ENCODE measurements around the gene SPRED1.

SPRED1 gene

DNA sequence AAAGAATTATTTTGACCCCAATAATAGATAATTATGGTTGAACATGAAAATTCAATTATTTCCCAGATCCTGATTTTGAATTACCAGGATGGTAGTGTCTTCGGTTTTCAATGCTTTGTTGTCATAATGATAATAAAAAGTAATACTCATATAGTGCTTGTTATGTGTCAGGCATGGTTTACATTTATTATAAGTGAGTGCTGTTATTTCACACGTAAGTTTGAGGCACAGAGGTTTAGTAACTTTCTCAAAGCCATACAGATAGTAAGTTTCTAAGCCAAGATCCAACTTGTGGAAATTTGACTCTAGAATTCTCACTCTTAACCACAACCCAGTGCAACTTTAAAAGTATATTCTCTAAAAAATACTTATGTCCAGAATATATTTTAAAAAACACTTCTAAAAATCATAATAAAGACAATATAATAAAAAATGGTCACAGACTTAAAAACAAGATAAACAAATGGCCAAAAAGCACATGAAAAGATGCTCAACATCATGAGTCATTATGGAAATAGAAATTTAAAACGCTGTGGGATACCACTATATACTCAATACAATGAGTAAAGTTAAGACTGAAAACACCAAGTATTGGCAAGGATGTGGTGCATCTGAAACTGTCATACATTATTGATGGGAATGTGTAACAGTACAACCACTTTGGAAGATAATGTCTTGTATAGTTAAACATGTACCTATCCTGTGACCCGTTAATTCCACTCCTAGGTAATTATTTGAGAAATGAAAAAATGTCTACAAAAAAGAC, 45.2 kb downstream of the SPRED1 start:
- H3K27ac ChIP-seq (replicated peaks) = no peak overlapping the region
- no peaks in the 10 kb centered on the region for H3K27me3 ChIP-seq (ENCODE audit: insufficient read depth, poor library complexity, severe bottlenecking)
- H3K4me3 ChIP-seq (replicated peaks; ENCODE audit: insufficient read depth, low read length) = no peak overlapping the region
- no peak for TF ChIP-seq POLR2AphosphoS5 (IDR thresholded peaks at IDR 0.05; ENCODE audit: low read depth)
- TF ChIP-seq CTCF (IDR thresholded peaks at IDR 0.05; ENCODE audit: insufficient read depth, low read length) = no peak
- no peak for TF ChIP-seq SPI1 (IDR thresholded peaks at IDR 0.05; ENCODE audit: borderline replicate concordance, low read depth)
- TF ChIP-seq, protein P1, sequence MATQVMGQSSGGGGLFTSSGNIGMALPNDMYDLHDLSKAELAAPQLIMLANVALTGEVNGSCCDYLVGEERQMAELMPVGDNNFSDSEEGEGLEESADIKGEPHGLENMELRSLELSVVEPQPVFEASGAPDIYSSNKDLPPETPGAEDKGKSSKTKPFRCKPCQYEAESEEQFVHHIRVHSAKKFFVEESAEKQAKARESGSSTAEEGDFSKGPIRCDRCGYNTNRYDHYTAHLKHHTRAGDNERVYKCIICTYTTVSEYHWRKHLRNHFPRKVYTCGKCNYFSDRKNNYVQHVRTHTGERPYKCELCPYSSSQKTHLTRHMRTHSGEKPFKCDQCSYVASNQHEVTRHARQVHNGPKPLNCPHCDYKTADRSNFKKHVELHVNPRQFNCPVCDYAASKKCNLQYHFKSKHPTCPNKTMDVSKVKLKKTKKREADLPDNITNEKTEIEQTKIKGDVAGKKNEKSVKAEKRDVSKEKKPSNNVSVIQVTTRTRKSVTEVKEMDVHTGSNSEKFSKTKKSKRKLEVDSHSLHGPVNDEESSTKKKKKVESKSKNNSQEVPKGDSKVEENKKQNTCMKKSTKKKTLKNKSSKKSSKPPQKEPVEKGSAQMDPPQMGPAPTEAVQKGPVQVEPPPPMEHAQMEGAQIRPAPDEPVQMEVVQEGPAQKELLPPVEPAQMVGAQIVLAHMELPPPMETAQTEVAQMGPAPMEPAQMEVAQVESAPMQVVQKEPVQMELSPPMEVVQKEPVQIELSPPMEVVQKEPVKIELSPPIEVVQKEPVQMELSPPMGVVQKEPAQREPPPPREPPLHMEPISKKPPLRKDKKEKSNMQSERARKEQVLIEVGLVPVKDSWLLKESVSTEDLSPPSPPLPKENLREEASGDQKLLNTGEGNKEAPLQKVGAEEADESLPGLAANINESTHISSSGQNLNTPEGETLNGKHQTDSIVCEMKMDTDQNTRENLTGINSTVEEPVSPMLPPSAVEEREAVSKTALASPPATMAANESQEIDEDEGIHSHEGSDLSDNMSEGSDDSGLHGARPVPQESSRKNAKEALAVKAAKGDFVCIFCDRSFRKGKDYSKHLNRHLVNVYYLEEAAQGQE (IDR thresholded peaks at IDR 0.05; ENCODE audit: insufficient replicate concordance, low read depth) = no peak
- no peak for TF ChIP-seq GABPA (IDR thresholded peaks at IDR 0.05; ENCODE audit: low read depth)
- DNase-seq (ENCODE audit: low read depth in 1 of 2, low spot score in 1 of 2) = no peak

GRCh38 chr15:38299216-38299615, 46.6 kb downstream of the SPRED1 start:
- Histone ChIP-seq H3K27me3 (ENCODE audit: insufficient read depth, poor library complexity, severe bottlenecking) (peaks cover 4% of the 10 kb centered on the region), H3K27ac (replicated peaks) (no peak overlapping the region), H3K4me3 (replicated peaks; ENCODE audit: insufficient read depth, low read length) (no peak overlapping the region)
- TF ChIP-seq SPI1 (IDR thresholded peaks at IDR 0.05; ENCODE audit: borderline replicate concordance, low read depth) (no peak), CTCF (IDR thresholded peaks at IDR 0.05; ENCODE audit: insufficient read depth, low read length) (no peak), POLR2AphosphoS5 (IDR thresholded peaks at IDR 0.05; ENCODE audit: low read depth) (no peak), GABPA (IDR thresholded peaks at IDR 0.05; ENCODE audit: low read depth) (no peak)
- TF ChIP-seq, protein P1 (IDR thresholded peaks at IDR 0.05; ENCODE audit: insufficient replicate concordance, low read depth) = no peak
- no peak for DNase-seq (ENCODE audit: low read depth in 1 of 2, low spot score in 1 of 2)

DNA sequence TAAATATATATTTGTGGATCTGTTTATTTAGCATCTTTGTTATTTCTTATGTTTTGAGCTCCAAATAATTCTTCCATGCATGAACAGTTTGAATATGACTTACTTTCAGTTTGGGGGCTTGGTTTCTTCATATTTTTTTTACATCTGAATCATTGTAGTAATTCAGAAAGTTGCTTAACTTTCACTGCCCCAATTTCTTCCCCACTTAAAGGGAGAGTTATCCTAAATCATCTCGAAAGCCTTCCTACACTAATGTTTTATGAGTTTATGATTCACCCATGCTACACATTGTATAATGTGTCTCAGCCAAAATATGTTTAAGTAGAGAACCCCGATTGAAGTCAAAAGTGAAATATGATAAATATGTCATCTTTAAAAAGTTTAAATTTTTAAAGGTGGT, 47.8 kb downstream of the SPRED1 start:
- no peak overlapping the region for H3K27ac ChIP-seq (replicated peaks)
- no peak overlapping the region for H3K4me3 ChIP-seq (replicated peaks; ENCODE audit: insufficient read depth, low read length)
- no peak for DNase-seq (ENCODE audit: low read depth in 1 of 2, low spot score in 1 of 2)
- TF ChIP-seq, protein P1 (IDR thresholded peaks at IDR 0.05; ENCODE audit: insufficient replicate concordance, low read depth) = no peak
- TF ChIP-seq SPI1 (IDR thresholded peaks at IDR 0.05; ENCODE audit: borderline replicate concordance, low read depth) (no peak), CTCF (IDR thresholded peaks at IDR 0.05; ENCODE audit: insufficient read depth, low read length) (no peak), POLR2AphosphoS5 (IDR thresholded peaks at IDR 0.05; ENCODE audit: low read depth) (no peak), GABPA (IDR thresholded peaks at IDR 0.05; ENCODE audit: low read depth) (no peak)
- peaks cover 4% of the 10 kb centered on the region for H3K27me3 ChIP-seq (ENCODE audit: insufficient read depth, poor library complexity, severe bottlenecking)

Measured in HL-60 (cell line).